B cell (primary cell): ENCODE measurements around the gene TCF15. TPM values are rescaled to one million over a fixed set of nuclear protein-coding genes. Genes with fewer than 3 reads are reported as not detected.
A peak's percentile ranks its signal among the peaks of the same experiment; 100 is the strongest.

ENCODE experiments used
- ATAC-seq: fragments of 200-7000 bp; cut with Tn5 transposase; one replicate; pipeline ENCODE4 v1.10.0; 2021; ENCODE audit warnings: low read depth, mild to moderate bottlenecking, moderate number of reproducible peaks, moderate library complexity
- CTCF ChIA-PET: fragments of 350-600 bp; sonication (Branson Sonifier 250); formaldehyde crosslinking; loops from one replicate; lab custom pipeline; 2021; ENCODE audit warnings: antibody characterized with exemption, inconsistent platforms; lab: Charles Lee
- POLR2A ChIA-PET: fragments of 350-600 bp; sonication (Branson Sonifier 250); formaldehyde crosslinking; loops from one replicate; lab custom pipeline; 2021; ENCODE audit warnings: antibody characterized with exemption; lab: Charles Lee
- DNase-seq: peaks from one replicate; pipeline ENCODE4 v3.0.0; 2013
- H2AFZ ChIP-seq: 2 replicates; pipeline ENCODE4 v1.6.1; 2012; ENCODE audit warnings: mild to moderate bottlenecking, low read depth, low read length; ENCODE audit not compliant: insufficient read depth, poor library complexity, severe bottlenecking
- H3K27ac ChIP-seq, 2 donors: 1 replicate in 1 of 2; 2 replicates in 1 of 2; pipeline ENCODE4 v1.5.1; 2012 to 2013; ENCODE audit warnings: low read length in 2 of 2, mild to moderate bottlenecking in 2 of 2, moderate library complexity in 1 of 2
- H3K27me3 ChIP-seq, 4 experiments: fragments of 200-600 bp in 1 of 4; sonication (generic) in 1 of 4; replicated peaks in 1 of 4; 1 replicate in 2 of 4; 2 replicates in 2 of 4; pipeline versions ENCODE4 v1.6.1 to v1.7.0; 2013 to 2016; ENCODE audit warnings: low read length in 3 of 4, mild to moderate bottlenecking in 2 of 4, mixed read lengths in 1 of 4, moderate library complexity in 1 of 4; ENCODE audit not compliant: insufficient read depth in 4 of 4, control insufficient read depth in 3 of 4; ENCODE audit errors: control extremely low read depth in 1 of 4
- H3K36me3 ChIP-seq, 2 experiments: replicated peaks in 1 of 2; 1 replicate in 1 of 2; 2 replicates in 1 of 2; pipeline versions ENCODE4 v1.6.1 to v1.7.1; 2013; ENCODE audit warnings: low read length in 1 of 2; ENCODE audit not compliant: insufficient read depth in 2 of 2, control insufficient read depth in 1 of 2; ENCODE audit errors: control extremely low read depth in 1 of 2, extremely low read depth in 1 of 2
- H3K4me1 ChIP-seq, 2 donors: fragments of 200-600 bp in 1 of 2; sonication (generic) in 1 of 2; 1 replicate in 1 of 2; 2 replicates in 1 of 2; pipeline versions ENCODE4 v1.5.1 to v1.6.1; 2013 to 2017; ENCODE audit warnings: low read length in 2 of 2; ENCODE audit not compliant: control insufficient read depth in 2 of 2, insufficient read depth in 2 of 2
- H3K4me2 ChIP-seq: replicated peaks from 2 replicates; pipeline ENCODE3; 2012; ENCODE audit warnings: mild to moderate bottlenecking, low read depth, low read length; ENCODE audit not compliant: poor library complexity, severe bottlenecking
- H3K4me3 ChIP-seq, 5 experiments: fragments of 200-600 bp in 1 of 5; sonication (generic) in 1 of 5; 1 replicate in 3 of 5; 2 replicates in 2 of 5; pipeline versions ENCODE4 v1.5.1 to v1.7.0; 2011 to 2016; ENCODE audit warnings: low read length in 4 of 5, mild to moderate bottlenecking in 4 of 5, low read depth in 2 of 5, control low read depth in 1 of 5, moderate library complexity in 1 of 5; ENCODE audit not compliant: insufficient read depth in 1 of 5; ENCODE audit errors: control extremely low read depth in 1 of 5, extremely low read depth in 1 of 5
- H3K79me2 ChIP-seq: fragments of 200-600 bp; sonication (generic); one replicate; pipeline ENCODE4 v1.6.0; 2016; ENCODE audit warnings: low read length; ENCODE audit not compliant: control insufficient read depth, insufficient read depth
- H3K9ac ChIP-seq: fragments of 200-600 bp; sonication (generic); 2 replicates; pipeline ENCODE4 v1.6.1; 2017; ENCODE audit warnings: mild to moderate bottlenecking, low read length, moderate library complexity
- H3K9me3 ChIP-seq, 3 donors: one replicate each; pipeline versions ENCODE4 v1.6.1 to v1.7.1; 2013; ENCODE audit warnings: low read length in 2 of 3; ENCODE audit not compliant: control insufficient read depth in 2 of 3, insufficient read depth in 1 of 3; ENCODE audit errors: control extremely low read depth in 1 of 3
- H4K20me1 ChIP-seq: 2 replicates; pipeline ENCODE4 v1.6.0; 2012; ENCODE audit warnings: mild to moderate bottlenecking, low read length; ENCODE audit not compliant: insufficient read depth, control insufficient read depth, poor library complexity, severe bottlenecking
- H3K27ac Mint-ChIP-seq: one replicate; pipeline ENCODE4 v1.8.0; 2021; ENCODE audit warnings: mixed read lengths
- H3K27me3 Mint-ChIP-seq: one replicate; pipeline ENCODE4 v1.8.0; 2021; ENCODE audit warnings: mixed read lengths
- H3K4me1 Mint-ChIP-seq: one replicate; pipeline ENCODE4 v1.8.0; 2021; ENCODE audit warnings: mixed read lengths
- H3K4me3 Mint-ChIP-seq: one replicate; pipeline ENCODE4 v1.8.0; 2021; ENCODE audit warnings: mixed read lengths
- H3K9me3 Mint-ChIP-seq: one replicate; pipeline ENCODE4 v1.8.0; 2022; ENCODE audit warnings: mixed read lengths; ENCODE audit not compliant: insufficient read depth
- CTCF ChIP-seq: fragments of 200-600 bp; IDR thresholded peaks from one replicate; pipeline ENCODE4 v1.8.0; 2022; ENCODE audit warnings: antibody characterized with exemption, mild to moderate bottlenecking
- EZH2 ChIP-seq: IDR thresholded peaks from 2 replicates; pipeline ENCODE4 v1.6.1; 2012; ENCODE audit warnings: borderline replicate concordance, low read depth, mild to moderate bottlenecking, moderate library complexity, low read length; ENCODE audit not compliant: insufficient read depth, poor library complexity, severe bottlenecking
- WGBS: methylation state at CpG from one replicate; pipeline ENCODE4 v1.1.5; 2013; ENCODE audit warnings: missing lambda C conversion rate; ENCODE audit not compliant: insufficient coverage; 5-methylcytosine and 5-hydroxymethylcytosine counted together
- intact Hi-C: fragments of 100-400 bp; cut with micrococcal nuclease; formaldehyde crosslinking; loops from one replicate; pipeline ENCODE4 v1.10.0; 2022
- polyA plus RNA-seq: library from polyadenylated mRNA; depleted of rRNA; stranded (reverse); fragments of >200 nt; gene quantifications from 2 replicates; pipeline ENCODE4 v1.2.3, GENCODE V29; 2012
- total RNA-seq, 2 donors: library from RNA; stranded (reverse); fragments of 120-200 nt in 1 of 2; gene quantifications; 1 replicate in 1 of 2; 2 replicates in 1 of 2; pipeline versions ENCODE4 v1.2.3 to v1.2.4, GENCODE V29; 2013 to 2022

The TCF15 gene
- total and polyA plus RNA-seq, 2 donors (not counting 1 experiment from before 2014, with no cell fraction given): not detected

DNA sequence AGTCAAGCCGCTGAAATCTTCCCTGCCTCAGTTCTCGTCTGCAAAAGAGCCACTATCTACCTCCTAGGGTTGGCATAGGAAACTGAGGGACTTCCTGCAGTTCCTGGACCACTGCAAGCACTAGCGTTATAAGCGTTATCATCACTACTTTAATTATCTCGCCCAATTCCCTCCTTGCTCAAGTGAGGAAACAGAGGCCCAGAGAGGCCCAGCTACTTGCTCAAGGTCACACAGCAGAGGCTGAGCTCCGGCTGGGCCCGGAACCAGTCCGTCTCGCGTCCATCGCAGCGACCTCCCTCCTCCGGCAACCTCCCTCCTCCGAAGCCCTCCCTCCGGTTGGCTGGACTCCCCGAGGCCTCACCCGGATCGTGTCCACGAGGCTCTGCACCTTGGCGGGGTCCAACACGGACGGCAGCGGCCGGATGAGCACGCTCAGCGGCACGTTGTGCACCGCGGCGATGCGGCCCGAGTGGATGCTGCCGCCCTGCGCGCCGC, 42.6 kb upstream of the TCF15 start:
- POLR2A ChIA-PET: no interaction called here
- Mint-ChIP-seq H3K4me1 (peaks cover 20% of the 10 kb centered on the region), H3K4me3 (peak overlapping the region; percentile 79), H3K9me3 (no peaks in the 10 kb centered on the region), H3K27ac (peak overlapping the region; percentile 69), H3K27me3 (peaks cover 5% of the 10 kb centered on the region)
- H3K36me3 ChIP-seq: peaks cover 0 to 4% of the 10 kb centered on the region in 2 experiments
- H3K9ac ChIP-seq: peak overlapping the region; percentile 70
- intact Hi-C loops: loop anchor here (1.0 to 2.0 kb wide), 3 partner anchors 7 to 180 kb away; partner anchors contain the start of gene FAM110A
- ATAC-seq (no peak), DNase-seq (no peak)
- no peak overlapping the region for H3K27ac ChIP-seq
- CTCF ChIA-PET: no interaction called here
- WGBS: 9% methylated on average over 36 of the region's 36 CpGs
- no peaks in the 10 kb centered on the region for H3K9me3 ChIP-seq
- H2AFZ ChIP-seq: peak overlapping the region; percentile 73
- H3K27me3 ChIP-seq: peaks cover 0 to 7% (median 0%) of the 10 kb centered on the region in 4 experiments
- no peaks in the 10 kb centered on the region for H3K79me2 ChIP-seq
- H3K4me2 ChIP-seq: peak overlapping the region; percentile 88
- H3K4me1 ChIP-seq: peaks cover 10 to 18% of the 10 kb centered on the region in 2 donors
- TF ChIP-seq CTCF: no peak
- TF ChIP-seq EZH2: no peak
- peak overlapping the region; percentile 41 to 67 (median 53) for H3K4me3 ChIP-seq
- H4K20me1 ChIP-seq: no peaks in the 10 kb centered on the region
